Colonic mucosa (tissue), 4 donors: ENCODE results near the gene IGF1. TPM values are rescaled to one million over a fixed set of nuclear protein-coding genes. Genes with fewer than 3 reads are reported as not detected.

ENCODE experiments used
- DNase-seq: peaks from one replicate; pipeline ENCODE4 v3.0.0-alpha.2; 2020
- H3K27ac ChIP-seq: fragments of 200-600 bp; one replicate; pipeline ENCODE4 v1.8.0; 2021
- H3K27me3 ChIP-seq: fragments of 200-600 bp; one replicate; pipeline ENCODE4 v1.8.0; 2021
- H3K36me3 ChIP-seq: fragments of 200-600 bp; one replicate; pipeline ENCODE4 v1.8.0; 2021
- H3K4me1 ChIP-seq: fragments of 200-600 bp; one replicate; pipeline ENCODE4 v1.8.0; 2021; ENCODE audit warnings: mild to moderate bottlenecking
- H3K4me3 ChIP-seq: fragments of 200-600 bp; one replicate; pipeline ENCODE4 v1.8.0; 2021
- H3K9ac ChIP-seq, 2 donors: one replicate each; pipeline ENCODE4 v1.7.0; 2013; ENCODE audit warnings: control low read depth in 2 of 2, low read depth in 2 of 2, low read length in 2 of 2
- H3K9me3 ChIP-seq: fragments of 200-600 bp; one replicate; pipeline ENCODE4 v1.8.0; 2021
- intact Hi-C: fragments of 100-400 bp; cut with DNase I; formaldehyde crosslinking; loops from one replicate; pipeline ENCODE4 v1.14.1; 2022
- total RNA-seq, 2 donors: library from RNA; stranded (reverse); fragmentation: NEBNext Ultra II Directional in 1 of 2; extraction: Animal tissue kit (Norgen Biotek cat#: 25700) in 1 of 2; gene quantifications; one replicate each; pipeline ENCODE4 v1.2.1, GENCODE V29; 2021
- TF ChIP-seq, protein P1 (sequence below): fragments of 200-600 bp; IDR thresholded peaks from one replicate; pipeline ENCODE4 v1.8.0; 2022; ENCODE audit warnings: antibody characterized with exemption, mild to moderate bottlenecking
- donor health status: healthy.
- donor health status: DM: no; HTN: no; CAD: no.
- donor health status: DM: no; HTN: no; CAD: no.

Gene IGF1
- total RNA-seq, 2 donors from 2014 or later: 1.6 to 3.2 TPM

DNA sequence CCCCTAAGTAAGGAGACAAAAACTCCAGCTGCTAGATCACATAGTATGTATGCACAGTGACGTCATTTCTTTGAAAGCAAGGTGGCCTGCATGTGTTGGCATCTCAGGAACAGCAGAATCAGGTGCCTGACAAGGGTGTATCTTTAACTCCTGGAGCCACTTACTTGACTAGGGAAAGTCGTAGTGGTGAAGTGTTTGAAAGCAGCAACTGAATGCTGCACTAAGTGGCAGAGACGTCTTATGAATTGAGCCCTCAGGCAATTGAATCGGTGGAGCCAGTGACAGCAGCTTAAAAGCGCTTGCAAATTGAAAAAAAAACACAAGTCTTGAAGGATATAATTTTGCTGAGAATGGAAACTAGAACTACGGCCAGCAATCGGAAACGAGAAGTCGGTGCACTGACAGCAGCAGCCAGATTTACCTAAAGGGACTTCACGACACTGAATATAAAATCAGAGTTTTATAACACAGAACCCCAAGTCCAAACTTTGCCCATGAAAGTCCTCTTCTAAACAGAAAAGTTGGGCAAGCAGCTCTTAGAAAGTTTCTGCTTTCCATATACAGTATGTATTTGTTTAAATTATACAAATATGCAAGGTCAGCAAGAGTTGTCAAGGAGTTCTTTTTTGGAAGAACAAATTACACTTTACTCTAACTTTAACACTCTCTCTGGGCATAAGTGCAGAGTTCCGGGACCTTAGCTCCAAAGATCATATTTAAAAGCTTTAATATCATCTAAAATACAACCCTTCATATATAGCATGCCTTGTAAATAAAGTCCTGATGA, 1.1 kb downstream of the IGF1 start:
- no peaks in the 10 kb centered on the region for H3K9me3 ChIP-seq
- TF ChIP-seq, protein P1, sequence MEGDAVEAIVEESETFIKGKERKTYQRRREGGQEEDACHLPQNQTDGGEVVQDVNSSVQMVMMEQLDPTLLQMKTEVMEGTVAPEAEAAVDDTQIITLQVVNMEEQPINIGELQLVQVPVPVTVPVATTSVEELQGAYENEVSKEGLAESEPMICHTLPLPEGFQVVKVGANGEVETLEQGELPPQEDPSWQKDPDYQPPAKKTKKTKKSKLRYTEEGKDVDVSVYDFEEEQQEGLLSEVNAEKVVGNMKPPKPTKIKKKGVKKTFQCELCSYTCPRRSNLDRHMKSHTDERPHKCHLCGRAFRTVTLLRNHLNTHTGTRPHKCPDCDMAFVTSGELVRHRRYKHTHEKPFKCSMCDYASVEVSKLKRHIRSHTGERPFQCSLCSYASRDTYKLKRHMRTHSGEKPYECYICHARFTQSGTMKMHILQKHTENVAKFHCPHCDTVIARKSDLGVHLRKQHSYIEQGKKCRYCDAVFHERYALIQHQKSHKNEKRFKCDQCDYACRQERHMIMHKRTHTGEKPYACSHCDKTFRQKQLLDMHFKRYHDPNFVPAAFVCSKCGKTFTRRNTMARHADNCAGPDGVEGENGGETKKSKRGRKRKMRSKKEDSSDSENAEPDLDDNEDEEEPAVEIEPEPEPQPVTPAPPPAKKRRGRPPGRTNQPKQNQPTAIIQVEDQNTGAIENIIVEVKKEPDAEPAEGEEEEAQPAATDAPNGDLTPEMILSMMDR: no peak
- H3K27ac ChIP-seq: no peak overlapping the region
- H3K9ac ChIP-seq: peak overlapping the region; percentile 19 to 52
- intact Hi-C loops: no loop called here
- no peaks in the 10 kb centered on the region for H3K4me1 ChIP-seq
- H3K36me3 ChIP-seq: no peaks in the 10 kb centered on the region
- H3K4me3 ChIP-seq: no peak overlapping the region
- DNase-seq: no peak
- no peaks in the 10 kb centered on the region for H3K27me3 ChIP-seq

DNA sequence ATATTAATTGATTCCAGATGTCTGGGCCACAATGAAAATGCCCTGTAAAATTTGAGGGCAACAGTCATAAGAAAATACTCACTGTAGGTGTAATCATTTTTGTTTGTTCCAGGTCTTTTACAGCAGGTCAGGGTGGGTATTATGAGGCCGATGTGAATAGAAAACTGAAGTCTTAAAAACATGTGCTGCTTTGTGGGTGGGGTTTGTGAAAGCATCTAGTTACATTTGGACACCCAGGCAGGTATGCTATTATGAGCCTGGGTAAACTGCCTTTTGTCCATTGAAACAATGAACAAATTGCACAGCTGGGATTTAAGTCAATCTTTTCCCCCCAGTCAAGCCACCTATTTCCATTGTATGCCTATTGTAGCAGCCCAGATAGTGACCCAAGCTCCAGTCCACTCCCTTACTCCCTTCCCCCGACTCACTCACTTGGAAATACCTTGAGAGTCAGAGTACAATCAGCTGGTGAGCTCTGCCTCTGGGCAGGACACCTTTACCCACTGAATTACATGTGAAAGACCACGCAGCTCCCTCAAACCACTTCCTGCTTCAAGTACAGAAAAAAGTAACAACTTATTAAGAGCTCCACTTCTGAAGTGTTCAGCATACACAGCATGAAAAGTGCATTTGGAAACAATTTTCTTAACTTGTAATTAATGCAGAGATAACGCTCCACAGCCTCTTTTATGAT, 1.8 kb downstream of the IGF1 start:
- Histone ChIP-seq H3K27me3 (no peaks in the 10 kb centered on the region), H3K4me1 (no peaks in the 10 kb centered on the region), H3K9ac (peak overlapping the region; percentile 19 to 52), H3K36me3 (no peaks in the 10 kb centered on the region), H3K4me3 (no peak overlapping the region), H3K9me3 (no peaks in the 10 kb centered on the region), H3K27ac (no peak overlapping the region)
- DNase-seq: no peak
- TF ChIP-seq, protein P1: no peak
- intact Hi-C loops: no loop called here

DNA sequence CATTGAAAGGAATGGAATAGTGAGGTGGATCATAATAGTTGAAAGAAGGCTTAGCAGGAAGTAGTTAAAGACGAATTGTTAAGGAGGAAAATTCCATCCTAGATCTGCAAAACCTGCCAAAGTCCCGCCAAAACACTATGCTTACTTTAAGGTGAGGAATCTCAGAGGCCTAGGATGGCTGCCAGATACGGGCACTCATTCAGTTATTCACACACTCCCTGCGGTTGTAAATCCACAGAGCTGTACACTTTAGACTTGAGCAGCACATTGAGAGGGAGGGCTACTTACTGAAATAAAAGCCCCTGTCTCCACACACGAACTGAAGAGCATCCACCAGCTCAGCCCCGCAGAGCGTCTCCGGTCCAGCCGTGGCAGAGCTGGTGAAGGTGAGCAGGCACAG, 5.0 kb downstream of the IGF1 start:
- intact Hi-C loops: no loop called here
- Histone ChIP-seq H3K9me3 (no peaks in the 10 kb centered on the region), H3K4me3 (no peak overlapping the region), H3K4me1 (no peaks in the 10 kb centered on the region), H3K27me3 (no peaks in the 10 kb centered on the region), H3K27ac (no peak overlapping the region), H3K9ac (no peak overlapping the region), H3K36me3 (no peaks in the 10 kb centered on the region)
- DNase-seq: no peak
- TF ChIP-seq, protein P1: no peak

DNA sequence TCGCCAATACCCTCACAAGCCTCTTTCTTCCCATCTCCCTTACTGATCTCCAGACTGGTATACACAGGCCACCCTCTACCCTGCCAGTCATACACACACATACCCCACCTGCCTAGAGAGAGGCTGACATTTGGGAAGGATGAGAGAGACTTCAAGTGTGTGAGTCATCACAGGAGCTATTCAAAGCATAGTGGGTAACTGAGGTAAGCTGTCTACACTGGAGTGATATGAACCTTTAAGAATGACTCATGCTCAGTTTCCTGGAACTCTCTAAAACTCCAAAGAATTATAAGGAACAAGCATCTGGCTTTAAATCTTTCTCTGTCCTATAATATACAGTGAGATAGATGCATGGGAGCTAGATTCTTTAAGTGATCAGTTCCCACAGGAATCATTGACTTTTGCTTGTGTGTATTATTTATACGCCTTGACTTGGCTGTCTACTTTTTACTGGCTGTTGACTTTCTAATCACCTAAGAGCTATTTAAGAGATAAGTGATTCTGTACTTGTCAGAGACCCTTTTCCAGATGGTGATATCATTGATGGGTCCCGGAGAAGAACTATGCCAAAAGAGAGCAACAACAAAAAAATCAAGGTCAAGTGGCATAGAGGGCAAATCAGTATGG, 5.8 kb downstream of the IGF1 start:
- TF ChIP-seq, protein P1: no peak
- intact Hi-C loops: no loop called here
- no peak overlapping the region for H3K27ac ChIP-seq
- no peak overlapping the region for H3K4me3 ChIP-seq
- DNase-seq: no peak
- no peaks in the 10 kb centered on the region for H3K4me1 ChIP-seq
- no peaks in the 10 kb centered on the region for H3K27me3 ChIP-seq
- H3K9me3 ChIP-seq: no peaks in the 10 kb centered on the region
- H3K36me3 ChIP-seq: no peaks in the 10 kb centered on the region
- H3K9ac ChIP-seq: no peak overlapping the region

DNA sequence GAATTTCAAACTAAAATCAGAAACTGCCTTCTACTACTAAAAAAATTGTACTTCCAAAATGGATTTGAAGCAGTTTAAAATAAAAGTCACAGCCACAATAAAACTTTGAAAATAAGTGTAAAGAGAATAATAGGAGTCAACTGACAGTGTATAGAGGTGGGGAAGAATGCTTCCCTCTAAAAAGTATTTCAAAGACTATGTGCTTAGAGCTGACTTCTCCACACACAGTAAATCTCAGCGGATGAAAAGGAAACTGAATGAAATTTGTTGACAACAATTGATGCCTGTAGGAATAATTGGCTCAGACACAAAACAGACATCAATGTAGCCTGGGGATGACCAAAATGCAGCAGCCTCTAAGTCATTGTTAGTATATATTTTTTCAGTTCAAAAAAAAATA, 7.9 kb downstream of the IGF1 start:
- Histone ChIP-seq H3K36me3 (no peaks in the 10 kb centered on the region), H3K27ac (no peak overlapping the region), H3K27me3 (no peaks in the 10 kb centered on the region), H3K9ac (no peak overlapping the region), H3K9me3 (no peaks in the 10 kb centered on the region), H3K4me1 (no peaks in the 10 kb centered on the region), H3K4me3 (no peak overlapping the region)
- DNase-seq: no peak
- TF ChIP-seq, protein P1: no peak
- intact Hi-C loops: no loop called here
